Measurements from ENCODE around the gene PIP5K1A.

DNA sequence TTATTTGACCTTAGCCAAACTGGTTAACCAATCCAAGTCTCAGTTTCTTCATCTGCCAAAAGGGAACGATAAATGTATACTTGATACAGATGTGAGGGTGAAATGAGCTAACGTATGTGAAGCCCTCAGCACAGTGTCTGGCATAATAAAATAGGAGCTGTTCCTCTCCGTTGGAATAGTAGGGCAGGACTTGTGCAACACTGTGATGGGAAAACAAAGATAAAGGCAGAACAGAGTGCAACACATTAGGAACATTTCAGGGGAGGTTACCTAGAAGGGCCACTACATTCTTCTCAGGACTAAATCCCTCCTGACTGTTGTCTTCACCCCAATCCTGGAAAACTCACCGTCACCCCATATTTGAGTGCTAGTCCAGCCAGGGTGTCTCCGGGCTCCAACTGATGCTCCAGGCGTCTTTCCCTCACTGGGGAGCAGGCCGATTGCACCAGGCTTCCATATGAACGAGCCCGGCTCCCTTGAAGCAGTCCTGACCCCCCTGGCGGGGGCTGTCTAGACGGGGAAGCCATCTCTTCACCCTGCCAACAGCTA lies 33.5 kb upstream of the PIP5K1A start:
- TF ChIP-seq NFIC (IDR thresholded peaks at IDR 0.05) (no peak), MAX (IDR thresholded peaks at IDR 0.05) (no peak)
